ENCODE measurements around the gene L1CAM.

- TF ChIP-seq CTCF (IDR thresholded peaks at IDR 0.05) (no peak), EZH2 (IDR thresholded peaks at IDR 0.05; ENCODE audit: borderline replicate concordance, insufficient read depth, low read depth, low read length, poor library complexity, severe bottlenecking) (no peak)
These were observed 8.3 kb downstream of the L1CAM start for GRCh38 chrX:153877571-153878261.
